ENCODE data around the gene TBCA. TPM values are rescaled to one million over a fixed set of nuclear protein-coding genes. Genes with fewer than 3 reads are reported as not detected.

TBCA gene
- total and polyA plus RNA-seq, 9 of the 15 experiments (the other 6 are each of a cell fraction or from before 2014, with no cell fraction given) = 164 to 661 (median 334) TPM

GRCh38 chr5:77774981-77775789, 954 bp downstream of the TBCA start:
- peak overlapping the region; percentile 96 for H2AFZ ChIP-seq (ENCODE audit: low read depth, low read length)
- BruUV-seq (replicated peaks) = TSS peak; percentile 39
- H3K9ac ChIP-seq (ENCODE audit: insufficient read depth in 1 of 2, low read depth in 2 of 2, low read length in 2 of 2) = peak overlapping the region; percentile 92 to 97
- no peak for FAIRE-seq
- peaks cover 31% of the 10 kb centered on the region for H3K36me3 ChIP-seq (ENCODE audit: control insufficient read depth, insufficient read depth, low read length)
- H3K4me3 ChIP-seq = peak overlapping the region; percentile 69
- H3K9me3 ChIP-seq (replicated peaks; ENCODE audit: control insufficient read depth, insufficient read depth, low read depth, low read length) = no peaks in the 10 kb centered on the region
- intact Hi-C loops (cut with micrococcal nuclease) (no loop called here), in situ Hi-C loops (cut with MboI) (no loop called here)
- H3K4me1 ChIP-seq (replicated peaks in 1 of 2; ENCODE audit: control insufficient read depth in 2 of 2, insufficient read depth in 2 of 2, low read length in 2 of 2) = peaks cover 15 to 23% of the 10 kb centered on the region in 2 experiments; a peak in 4 of 5 replicates
- H3K9me1 ChIP-seq (ENCODE audit: control insufficient read depth, insufficient read depth, low read length) = no peaks in the 10 kb centered on the region
- no peaks in the 10 kb centered on the region for H3K27me3 ChIP-seq (ENCODE audit: control insufficient read depth in 2 of 2, insufficient read depth in 2 of 2, low read length in 2 of 2)
- H3K4me2 ChIP-seq (ENCODE audit: insufficient read depth, low read length) = peak overlapping the region; percentile 96
- H3K27ac ChIP-seq (ENCODE audit: extremely low read depth, low read depth, low read length) = peak overlapping the region; percentile 95
- peak; percentile 8 for ATAC-seq
- peaks cover 60% of the 10 kb centered on the region for H3K79me2 ChIP-seq (ENCODE audit: control insufficient read depth, insufficient read depth, low read length)
- H4K20me1 ChIP-seq (replicated peaks; ENCODE audit: control insufficient read depth, insufficient read depth, low read length) = no peaks in the 10 kb centered on the region
- CTCF ChIA-PET (ENCODE audit: low intra/inter-chr PET ratio) = no interaction called here
- POLR2A ChIA-PET = interaction anchor here (0.6 to 1.5 kb wide), 4 partner anchors 8 to 201 kb away, joined by 3 to 11 read pairs (median 4); no protein-coding TSS in a partner anchor
- DNase-seq (ENCODE audit: extremely low read depth in 1 of 4, low spot score in 3 of 4) = no peak
- 2% methylated on average over 13 of the region's 13 CpGs for WGBS (ENCODE audit: insufficient coverage, low coverage, missing lambda C conversion rate)
- TF ChIP-seq EHMT2 (IDR thresholded peaks at IDR 0.05) = no peak
- no peak for TF ChIP-seq MTA1 (IDR thresholded peaks at IDR 0.05; ENCODE audit: borderline replicate concordance)
- TF ChIP-seq MAFG (tag; conservative IDR thresholded peaks at IDR 0.05) = peak; percentile 75
- TF ChIP-seq MCM3 (IDR thresholded peaks at IDR 0.05) = no peak
- no peak for TF ChIP-seq POLR3G (IDR thresholded peaks at IDR 0.05; ENCODE audit: extremely low read depth, insufficient read length, insufficient replicate concordance)
- no peak for TF ChIP-seq ZC3H4 (CRISPR knock-in tag; IDR thresholded peaks at IDR 0.05; ENCODE audit: borderline replicate concordance)
- TF ChIP-seq NFRKB (IDR thresholded peaks at IDR 0.05; ENCODE audit: low read depth) = peak; percentile 36; the same call in 1 of the 2 replicates
- no peak for TF ChIP-seq RB1 (IDR thresholded peaks at IDR 0.05; ENCODE audit: low read depth)
- no peak for TF ChIP-seq MYC (IDR thresholded peaks at IDR 0.05; ENCODE audit: low read depth, low read length)
- TF ChIP-seq MYC (CRISPR knock-in tag; IDR thresholded peaks at IDR 0.05; ENCODE audit: borderline replicate concordance, low read depth) = 0 out of 2 replicates have a peak, but pooled peaks have one; percentile 55
- TF ChIP-seq EP300 (IDR thresholded peaks at IDR 0.05; ENCODE audit: low read length) = no peak
- TF ChIP-seq ZNF316 (IDR thresholded peaks at IDR 0.05) = peak; percentile 89
- TF ChIP-seq ZEB2 (IDR thresholded peaks at IDR 0.05) = no peak
- TF ChIP-seq ZNF589 (CRISPR knock-in tag; IDR thresholded peaks at IDR 0.05; ENCODE audit: low read depth) = peak; percentile 31; the same call in 1 of the 2 replicates
- no peak for TF ChIP-seq ATF3 (IDR thresholded peaks at IDR 0.05)
- no peak for TF ChIP-seq ATF3 (CRISPR knock-in tag; conservative IDR thresholded peaks at IDR 0.05)
- peak; percentile 44; the same call in 1 of the 2 replicates for TF ChIP-seq MAFK (IDR thresholded peaks at IDR 0.05; ENCODE audit: low read length)
- no peak for TF ChIP-seq TEAD2 (tag; IDR thresholded peaks at IDR 0.05)
- peak; percentile 11; the same call in 1 of the 2 replicates for TF ChIP-seq SMARCA4 (IDR thresholded peaks at IDR 0.05)
- TF ChIP-seq ZBTB12 (CRISPR knock-in tag; IDR thresholded peaks at IDR 0.05) = no peak
- TF ChIP-seq HNRNPUL1 (IDR thresholded peaks at IDR 0.05; ENCODE audit: low read length) = no peak
- TF ChIP-seq NR3C1 (CRISPR knock-in tag; IDR thresholded peaks at IDR 0.05) = no peak
- 0 out of 4 replicates have a peak, but pooled peaks of 1 of the 2 experiments have one; percentile 6 for TF ChIP-seq SIN3A (IDR thresholded peaks at IDR 0.05; ENCODE audit: borderline replicate concordance in 2 of 2, control insufficient read depth in 1 of 2, low read depth in 2 of 2, low read length in 2 of 2)
- TF ChIP-seq ZNF253 (CRISPR knock-in tag; conservative IDR thresholded peaks at IDR 0.05) = no peak
- peak; percentile 57 for TF ChIP-seq MAFF (IDR thresholded peaks at IDR 0.05; ENCODE audit: low read length)
